ENCODE results near the gene RBM19.
"Not testable (repeated sequence)": the region's sequence is repeated elsewhere in the genome, so short reads cannot be mapped to it uniquely, and the experiment has no call there.

The RBM19 gene

GRCh38 chr12:113823816-113824215 lies 142.3 kb downstream of the RBM19 start:
- DNase-seq: no peak

GRCh38 chr12:113823016-113823415 lies 143.1 kb downstream of the RBM19 start:
- no peak for DNase-seq

DNA sequence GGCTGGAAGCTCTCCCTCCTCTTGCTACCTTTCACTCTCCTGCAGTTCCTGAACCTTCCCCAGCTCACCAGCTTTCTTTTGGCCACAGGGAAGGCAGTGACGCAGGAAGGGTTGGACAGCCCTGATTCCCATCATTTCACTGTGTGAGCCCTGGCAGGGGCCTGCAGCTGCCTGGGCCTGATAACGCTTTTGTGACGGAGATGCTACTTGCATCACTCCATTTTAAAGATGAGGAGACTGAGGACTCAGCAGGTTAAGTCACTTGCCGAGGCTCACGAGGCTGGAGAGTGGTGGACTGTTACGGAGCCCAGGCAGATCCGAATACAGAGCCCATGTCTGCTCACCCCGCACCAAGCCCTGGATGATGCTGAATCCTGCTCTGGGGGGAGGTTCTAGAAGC lies 145.3 kb downstream of the RBM19 start:
- DNase-seq: no peak

DNA sequence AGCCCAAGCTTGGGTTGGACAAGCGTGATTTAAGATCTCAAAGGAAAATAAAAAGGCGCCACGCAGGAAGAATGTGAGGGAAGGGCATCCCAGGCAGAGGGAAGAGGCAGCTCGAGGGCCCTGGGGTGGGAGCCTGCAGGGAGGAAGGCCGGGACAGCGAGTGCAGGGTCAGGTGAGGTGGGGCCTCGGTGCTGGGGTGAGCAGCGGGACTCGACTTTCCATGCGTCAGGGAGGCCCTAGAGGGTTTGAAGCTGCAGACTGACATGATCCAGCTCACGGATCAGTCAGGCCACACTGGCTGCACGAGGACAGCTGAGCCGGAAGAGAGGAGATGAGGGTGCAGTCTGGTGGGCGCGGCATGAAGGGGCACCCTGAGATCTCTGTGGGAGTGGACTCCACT lies 145.8 kb downstream of the RBM19 start:
- no peak for DNase-seq

DNA sequence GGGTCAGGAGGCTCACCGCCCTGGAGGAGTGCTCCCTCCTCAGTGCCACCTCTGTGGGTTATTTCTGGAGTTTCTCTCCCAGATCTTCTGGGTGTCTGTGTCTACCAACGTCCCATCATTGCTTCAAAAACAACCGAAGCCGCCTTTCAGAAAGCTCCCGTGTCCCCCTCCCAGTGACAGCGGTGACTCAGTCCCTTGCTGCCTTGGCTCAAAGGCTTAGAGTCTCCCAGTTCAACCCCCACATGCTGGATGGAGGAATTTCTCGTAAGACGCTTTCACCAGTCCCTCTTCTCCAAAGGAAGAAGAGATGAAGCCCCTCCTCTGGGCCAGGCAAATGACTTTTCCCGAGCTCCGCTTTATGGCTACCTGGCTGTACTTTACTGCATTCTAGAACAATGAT lies 146.6 kb downstream of the RBM19 start:
- no peak for DNase-seq

DNA sequence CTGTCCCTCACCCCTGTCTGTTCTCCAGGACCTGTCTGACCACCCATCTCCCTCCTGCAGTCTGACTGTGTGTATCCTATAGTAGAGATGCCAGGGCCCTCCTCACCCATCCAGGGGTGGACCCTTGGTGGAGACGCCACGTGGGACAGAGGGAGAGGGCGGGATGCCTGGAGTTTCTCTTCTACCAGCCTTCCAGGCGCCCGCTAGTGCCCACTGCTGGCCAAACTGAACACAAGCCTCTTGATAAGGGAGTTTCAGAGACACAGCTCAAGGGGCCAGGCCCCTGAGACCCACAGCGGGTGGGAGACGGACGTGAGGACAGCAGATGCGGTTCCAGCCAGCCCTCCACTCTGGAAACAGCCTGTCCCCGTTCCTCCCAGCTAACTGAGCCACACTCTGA lies 147.3 kb downstream of the RBM19 start:
- DNase-seq: no peak

DNA sequence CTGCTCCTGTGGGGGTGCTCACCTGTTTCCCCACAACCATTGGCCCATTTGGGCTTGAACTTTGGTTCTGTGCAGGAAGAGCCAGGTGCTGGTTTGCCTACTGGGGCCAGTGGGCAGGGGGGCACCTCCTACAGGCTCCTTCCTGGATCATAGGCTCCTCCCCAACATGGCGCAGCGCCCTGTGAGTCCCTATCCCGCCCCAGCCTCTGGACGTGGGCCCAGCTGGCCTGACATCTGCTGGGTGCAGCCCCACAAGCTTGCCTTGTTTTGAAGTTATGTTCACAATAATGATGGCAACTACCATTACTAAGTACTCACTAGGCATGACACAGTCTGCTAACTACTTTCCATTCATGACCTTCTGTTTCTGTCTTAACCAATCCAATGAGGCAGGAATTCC lies 147.8 kb downstream of the RBM19 start:
- no peak for DNase-seq

DNA sequence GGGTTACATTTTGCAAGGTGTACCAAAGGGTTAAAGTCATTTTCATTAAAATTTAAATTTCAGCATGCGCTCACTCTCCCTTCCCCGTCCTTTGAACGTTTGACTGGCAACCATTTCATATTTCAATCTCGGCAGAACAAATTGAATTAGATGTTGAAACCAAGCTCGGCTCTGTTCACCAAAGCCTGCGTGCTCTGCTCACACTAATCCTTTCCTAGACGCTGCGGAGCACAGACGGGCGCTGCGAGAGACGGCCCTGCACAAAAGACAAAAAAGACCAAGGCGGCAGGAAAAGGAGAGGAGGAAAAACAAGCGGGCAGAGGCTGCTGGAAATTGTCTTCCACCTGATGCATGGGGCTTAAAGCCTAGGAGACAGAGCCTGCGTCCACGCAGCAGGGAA lies 149.3 kb downstream of the RBM19 start:
- DNase-seq: no peak

DNA sequence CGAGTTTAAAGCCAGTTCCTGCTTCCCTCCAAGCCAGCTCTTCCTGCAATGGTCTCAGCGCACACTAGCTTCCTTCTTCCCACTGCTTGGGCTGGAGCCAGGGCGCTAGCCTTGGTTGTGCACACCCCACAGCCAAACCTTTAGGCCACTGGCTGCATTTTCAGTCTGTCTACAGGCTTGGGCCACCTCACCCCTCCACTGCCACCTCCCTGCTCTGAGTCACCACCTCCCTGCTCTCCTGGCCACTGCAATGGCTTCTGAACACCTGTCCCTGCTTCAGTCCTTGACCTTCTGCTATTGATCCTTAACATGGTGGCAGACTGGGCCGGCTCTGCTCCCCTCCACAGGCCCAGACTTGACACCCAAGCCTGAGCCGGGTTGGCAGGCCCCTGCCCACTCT lies 151.1 kb downstream of the RBM19 start:
- no peak for DNase-seq

DNA sequence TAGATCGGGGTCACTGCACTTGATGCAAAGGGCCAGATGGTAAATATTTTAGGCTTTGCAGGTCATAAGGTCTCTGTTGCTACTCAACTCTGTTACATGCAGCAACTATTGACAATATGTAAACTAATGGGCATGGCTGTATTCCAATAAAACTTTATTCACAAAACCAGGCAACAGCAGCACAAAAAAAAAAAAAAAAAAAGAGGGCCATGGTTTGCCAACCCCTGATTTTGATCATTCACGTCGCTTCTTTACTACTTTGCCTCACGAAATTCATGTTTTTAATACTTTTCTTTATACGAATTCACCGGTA lies 152.9 kb downstream of the RBM19 start:
- no peak for DNase-seq

DNA sequence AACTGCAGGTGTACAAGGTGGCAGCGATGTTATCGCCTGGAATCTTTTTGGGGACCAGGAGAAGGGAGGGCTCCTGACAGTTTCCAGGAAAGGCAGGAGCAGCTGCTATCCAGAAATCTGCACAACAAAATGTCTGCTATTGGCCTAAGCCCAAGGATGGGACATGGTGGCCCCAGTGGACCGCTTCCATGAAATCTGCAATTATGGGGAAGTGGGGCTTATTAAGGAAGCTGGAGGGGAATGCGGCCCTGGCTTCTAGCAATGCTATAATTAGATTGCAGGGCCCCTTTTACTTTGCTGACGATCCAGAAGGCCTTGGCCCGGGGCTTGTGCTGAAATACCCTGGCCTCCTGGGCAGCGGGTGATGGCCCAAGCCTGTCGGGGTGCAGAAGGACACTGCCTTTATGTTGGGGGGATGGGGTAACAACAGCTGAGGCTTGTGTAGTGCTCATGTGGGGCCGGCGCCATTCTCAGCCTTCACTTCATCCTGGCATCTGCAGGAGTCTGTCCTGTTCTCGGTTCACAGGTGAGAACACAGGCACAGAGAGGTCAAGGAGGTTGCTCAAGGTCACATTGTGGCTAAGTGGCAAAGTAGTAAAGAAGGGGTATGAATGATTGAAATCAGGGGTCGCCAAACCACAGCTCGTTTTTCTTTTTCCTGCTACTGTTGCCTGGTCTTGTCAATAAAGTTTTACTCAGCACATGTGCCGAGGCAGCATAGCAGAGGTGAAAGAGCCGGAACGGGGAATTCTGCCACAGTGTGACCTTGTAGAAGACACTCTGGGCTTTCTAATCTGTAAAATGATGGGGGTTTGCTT lies 153.5 kb downstream of the RBM19 start:
- no peak for DNase-seq

DNA sequence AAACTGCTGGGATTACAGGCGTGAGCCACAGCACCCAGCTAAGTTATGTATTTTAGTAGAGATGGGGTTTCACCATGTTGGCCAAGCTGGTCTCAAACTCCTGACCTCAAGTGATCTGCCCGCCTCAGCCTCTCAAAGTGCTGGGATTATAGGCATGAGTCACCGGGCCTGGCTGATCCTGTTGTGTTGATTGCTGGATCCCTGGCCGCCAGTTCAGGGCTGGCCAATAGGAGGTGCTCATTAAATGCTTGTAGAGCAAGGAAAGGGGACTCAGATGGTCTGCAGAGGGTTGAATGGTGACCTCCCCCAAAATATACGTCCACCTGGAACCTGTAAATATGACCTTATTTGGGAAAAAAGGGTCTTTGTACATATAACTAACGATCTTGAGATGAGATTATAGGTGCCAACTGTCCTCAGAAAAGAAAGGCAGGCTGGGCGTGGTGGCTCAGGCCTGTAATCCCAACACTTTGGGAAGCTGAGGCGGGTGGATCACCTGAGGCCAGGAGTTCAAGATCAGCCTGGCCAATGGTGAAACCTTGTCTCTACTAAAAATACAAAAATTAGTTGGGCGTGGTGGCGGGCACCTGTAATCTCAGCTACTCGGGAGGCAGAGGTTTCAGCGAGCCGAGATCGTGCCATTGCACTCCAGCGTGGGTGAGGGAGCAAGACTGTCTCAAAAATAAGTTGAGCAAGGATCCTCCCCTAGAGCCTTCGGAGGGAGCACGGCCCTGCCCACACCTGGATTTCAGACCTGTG lies 156.5 kb downstream of the RBM19 start:
- DNase-seq: not testable (repeated sequence)

DNA sequence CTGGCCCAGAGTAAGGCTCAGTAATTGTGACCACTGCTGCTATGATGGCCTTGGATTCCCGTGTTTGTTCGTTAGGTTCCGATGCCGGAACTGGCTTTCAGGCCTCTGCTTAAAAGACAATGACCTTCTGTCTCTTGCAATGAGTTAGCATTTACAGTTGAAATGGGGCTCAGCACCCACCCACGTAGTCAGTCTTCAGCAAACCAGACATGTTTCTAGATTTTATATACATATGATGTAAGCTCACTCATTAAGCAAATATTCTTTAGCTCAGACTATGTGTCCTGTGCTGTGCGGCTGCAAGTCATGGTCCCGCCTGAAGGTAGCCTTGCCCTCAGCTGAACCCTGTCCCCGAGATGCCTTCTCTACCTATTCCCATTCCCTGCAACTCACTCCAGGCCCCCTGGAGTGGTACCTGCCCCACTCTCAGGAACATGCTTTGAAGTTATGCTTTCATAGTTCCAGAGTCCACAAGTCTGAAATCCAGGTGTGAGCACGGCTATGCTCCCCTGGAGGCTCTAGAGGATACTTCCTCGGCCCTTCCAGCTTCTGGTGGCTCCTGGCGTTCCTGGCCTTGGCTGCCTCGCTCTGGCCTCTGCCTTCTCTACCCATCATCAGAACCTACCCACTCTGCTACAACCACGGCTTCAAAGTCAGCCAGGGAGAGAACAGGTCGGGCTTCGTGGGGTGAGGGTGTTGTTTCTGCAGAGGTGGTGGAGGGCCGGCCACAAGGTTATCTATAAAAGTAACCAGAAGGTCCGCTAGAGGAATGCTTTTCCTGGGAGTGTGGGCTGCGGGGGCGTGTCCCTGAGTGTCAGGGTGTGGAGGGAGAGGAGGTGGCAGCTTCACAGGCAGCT lies 157.8 kb downstream of the RBM19 start:
- DNase-seq: no peak

GRCh38 chr12:113805673-113806072 lies 160.5 kb downstream of the RBM19 start:
- no peak for DNase-seq

DNA sequence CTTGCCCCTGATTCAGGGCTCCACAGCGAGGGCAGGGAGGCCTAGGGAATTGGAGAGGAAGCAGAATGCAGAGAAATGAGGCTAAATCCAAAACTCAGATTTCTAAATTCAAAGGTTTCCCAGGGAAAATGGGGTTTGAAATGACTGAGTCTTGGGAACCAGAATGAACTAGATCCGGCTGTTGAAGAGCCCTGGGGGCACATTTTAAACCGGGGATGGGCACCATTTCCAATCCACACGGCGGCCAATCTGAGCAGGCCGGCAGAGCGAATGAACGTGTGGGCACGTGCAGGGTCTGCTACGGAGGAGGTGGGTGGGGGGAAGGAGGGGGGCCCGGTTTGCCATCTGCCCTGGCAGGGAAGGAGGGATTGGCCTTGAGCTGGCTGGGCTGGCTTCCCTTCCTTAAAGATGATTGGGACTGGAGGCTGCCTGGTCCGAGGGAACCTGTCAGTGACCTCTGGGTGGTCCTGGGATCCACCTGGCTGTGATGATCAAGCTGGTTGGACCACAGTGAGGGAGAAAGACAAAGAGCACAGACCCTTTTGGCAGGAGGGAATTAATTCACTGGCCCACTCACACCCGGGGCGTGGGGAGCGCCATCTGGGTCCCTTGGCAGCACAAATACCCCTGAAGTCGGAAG lies 161.0 kb downstream of the RBM19 start:
- DNase-seq: no peak

GRCh38 chr12:113803759-113804140 lies 162.4 kb downstream of the RBM19 start:
- DNase-seq: no peak

DNA sequence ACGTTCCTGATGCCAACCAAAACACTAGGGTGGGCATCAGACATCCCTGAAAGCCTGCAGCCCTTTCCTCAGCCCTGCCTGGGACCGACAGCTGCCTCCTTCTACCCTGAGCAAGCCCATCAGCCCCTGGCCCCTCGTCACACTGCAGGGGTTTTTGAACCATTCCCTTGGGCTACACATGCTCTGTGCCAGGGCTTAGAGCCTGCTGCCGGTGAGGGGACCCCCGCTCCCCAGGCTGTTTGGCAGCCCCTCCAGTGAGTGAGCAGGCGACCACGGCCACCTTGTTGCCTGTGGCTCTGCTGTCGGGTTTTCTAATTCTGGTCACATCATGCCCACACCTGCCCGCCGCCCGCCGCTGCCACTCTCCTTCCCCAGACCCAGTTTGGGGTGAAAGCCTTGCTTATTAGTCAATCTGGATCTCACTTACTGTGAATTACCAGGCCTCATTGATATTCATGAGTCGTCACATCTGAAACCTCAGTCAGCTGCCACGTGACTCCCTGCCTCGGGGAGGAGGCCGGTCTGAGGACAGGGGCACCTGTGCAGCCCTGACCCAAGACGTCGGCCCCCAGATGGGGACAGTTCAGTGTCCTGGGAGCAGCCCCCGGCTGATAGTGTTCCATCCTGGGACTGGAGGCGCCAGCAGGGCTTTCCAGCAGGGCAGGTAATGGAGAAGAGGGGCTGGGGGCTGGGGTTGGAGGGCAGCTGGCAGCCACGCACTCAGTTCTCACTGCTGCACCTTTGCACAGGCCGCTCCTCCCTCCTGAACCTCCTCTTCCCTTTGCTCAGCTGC lies 163.0 kb downstream of the RBM19 start:
- no peak for DNase-seq

DNA sequence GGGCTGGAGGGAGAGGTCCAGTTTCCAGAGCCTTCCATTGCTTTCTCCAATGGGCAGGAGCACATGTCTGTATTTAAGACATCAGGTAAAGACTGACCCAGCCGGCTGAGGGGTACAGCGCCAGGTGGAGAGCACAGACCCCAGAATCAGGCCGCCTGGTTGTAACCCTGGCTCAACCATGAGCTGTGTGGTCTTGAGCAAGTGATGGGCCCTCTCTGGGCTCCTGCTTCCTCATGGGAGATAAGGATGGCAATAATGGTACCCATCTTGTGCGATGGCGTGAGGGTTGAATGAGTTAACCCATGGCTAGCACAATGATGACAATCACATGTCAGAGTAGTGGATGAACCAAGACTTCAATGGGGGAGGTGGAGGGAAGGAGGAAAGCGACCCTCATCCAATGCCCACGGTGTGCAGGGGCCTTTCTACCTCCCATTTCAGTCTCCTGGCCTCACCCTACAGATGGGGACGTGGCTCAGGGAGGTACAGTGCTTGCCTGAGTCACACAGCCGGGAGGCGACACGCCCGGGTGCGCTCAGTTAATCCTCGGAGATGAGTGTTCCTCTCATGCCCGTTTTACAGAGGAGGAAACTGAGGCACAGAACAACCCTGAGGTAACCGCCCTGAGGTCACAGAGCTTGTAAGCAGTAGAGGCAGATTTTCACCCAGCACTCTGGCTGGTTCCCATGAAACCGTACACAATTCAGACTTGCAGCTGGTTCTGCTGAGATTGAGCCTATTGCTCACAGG lies 163.9 kb downstream of the RBM19 start:
- no peak for DNase-seq

- DNase-seq: no peak
These were observed 165.9 kb downstream of the RBM19 start for GRCh38 chr12:113800201-113800600.

DNA sequence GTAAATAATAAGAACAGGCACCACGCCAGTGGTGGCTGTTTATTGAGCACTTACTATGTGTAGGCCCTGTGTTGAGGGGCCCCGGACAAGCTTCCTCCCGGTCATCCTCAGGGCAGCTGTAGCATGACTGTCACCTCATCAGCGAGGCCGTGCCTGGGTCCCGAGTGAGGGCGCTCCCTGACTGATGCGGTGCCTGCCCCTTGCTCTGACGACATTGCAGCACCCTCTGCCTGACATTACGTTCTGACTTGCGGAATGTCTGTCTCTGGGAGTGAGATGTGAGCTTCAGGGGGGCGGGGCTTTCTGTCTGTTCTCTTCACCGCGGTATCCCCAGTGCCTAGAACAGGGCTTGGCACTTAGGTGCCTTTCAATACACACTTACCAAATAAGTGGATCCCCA lies 167.6 kb downstream of the RBM19 start:
- no peak for DNase-seq

DNA sequence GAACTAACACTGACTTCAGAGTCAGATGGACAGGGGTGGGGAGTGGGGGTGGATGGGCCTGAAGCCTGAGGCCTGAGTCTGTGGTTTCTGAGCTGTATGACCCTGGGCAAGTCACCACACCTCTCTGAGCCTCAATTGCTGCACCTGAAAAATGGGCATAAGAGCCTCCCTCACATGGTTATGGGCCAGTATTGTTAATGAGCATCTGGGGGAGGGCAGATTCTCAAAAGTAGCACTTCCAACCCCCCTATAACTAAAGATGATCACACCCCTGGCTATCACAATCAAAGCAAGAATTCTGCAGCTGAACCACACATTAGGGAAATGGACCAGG lies 168.6 kb downstream of the RBM19 start:
- DNase-seq: no peak
